Ishikawa (cell line): Measurements from ENCODE around the gene UGT2B17.

Source experiments
- CEBPB ChIP-seq: IDR thresholded peaks from 2 replicates; pipeline ENCODE4 v1.6.1; 2012
- CREB1 ChIP-seq: IDR thresholded peaks from 2 replicates; pipeline ENCODE4 v1.6.1; 2012; ENCODE audit warnings: low read depth
- EGR1 ChIP-seq: IDR thresholded peaks from 2 replicates; pipeline ENCODE4 v1.6.1; 2012
- EP300 ChIP-seq: IDR thresholded peaks from 2 replicates; pipeline ENCODE4 v1.6.1; 2012; ENCODE audit warnings: borderline replicate concordance
- FOXM1 ChIP-seq: IDR thresholded peaks from 2 replicates; pipeline ENCODE4 v1.6.1; 2012; ENCODE audit warnings: low read depth, borderline replicate concordance
- NFIC ChIP-seq: IDR thresholded peaks from 2 replicates; pipeline ENCODE4 v1.6.1; 2012
- RAD21 ChIP-seq: IDR thresholded peaks from 2 replicates; pipeline ENCODE4 v1.6.1; 2012; ENCODE audit warnings: low read depth
- TAF1 ChIP-seq: IDR thresholded peaks from 2 replicates; pipeline ENCODE4 v1.6.1; 2012; ENCODE audit warnings: low read depth, mild to moderate bottlenecking
- TCF12 ChIP-seq: IDR thresholded peaks from 2 replicates; pipeline ENCODE4 v1.6.1; 2012; ENCODE audit warnings: low read depth
- TEAD4 ChIP-seq: IDR thresholded peaks from 2 replicates; pipeline ENCODE4 v1.6.1; 2012
- YY1 ChIP-seq: IDR thresholded peaks from 2 replicates; pipeline ENCODE4 v1.6.1; 2012; ENCODE audit warnings: low read depth
- ZBTB7A ChIP-seq: IDR thresholded peaks from 2 replicates; pipeline ENCODE4 v1.6.1; 2012; ENCODE audit warnings: low read depth
- TF ChIP-seq, protein P1 (sequence below): IDR thresholded peaks from 2 replicates; pipeline ENCODE4 v1.6.1; 2012; ENCODE audit warnings: low read depth, mild to moderate bottlenecking
- TF ChIP-seq, protein P2 (sequence below): IDR thresholded peaks from 2 replicates; pipeline ENCODE4 v1.6.1; 2012
- TF ChIP-seq, protein P3 (sequence below): IDR thresholded peaks from 2 replicates; pipeline ENCODE4 v1.6.1; 2012

Gene UGT2B17

DNA sequence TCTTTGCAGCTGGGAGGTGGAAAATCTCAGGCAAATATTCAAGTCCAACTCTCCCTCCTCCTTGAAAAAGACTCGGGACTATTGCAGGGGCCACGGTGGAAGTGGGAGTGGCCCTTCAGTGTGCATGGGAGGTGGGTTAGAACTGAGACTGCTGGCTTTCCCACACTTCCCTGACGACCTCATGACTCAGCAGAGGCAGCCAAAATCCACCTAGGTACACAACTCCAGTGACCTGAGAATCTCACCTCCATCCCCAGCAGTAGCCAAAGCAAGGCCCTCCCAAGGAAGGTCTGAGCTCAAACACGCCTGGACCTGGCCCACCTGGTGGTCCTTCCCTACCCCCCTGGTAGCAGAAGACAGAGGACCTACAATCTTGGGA is 6.2 kb upstream of the UGT2B17 start:
- TF ChIP-seq CEBPB (no peak), EP300 (no peak), YY1 (no peak), TAF1 (no peak), EGR1 (no peak), TCF12 (no peak), RAD21 (no peak), NFIC (no peak), FOXM1 (no peak), TEAD4 (no peak), ZBTB7A (no peak), CREB1 (no peak)
- TF ChIP-seq, protein P1, sequence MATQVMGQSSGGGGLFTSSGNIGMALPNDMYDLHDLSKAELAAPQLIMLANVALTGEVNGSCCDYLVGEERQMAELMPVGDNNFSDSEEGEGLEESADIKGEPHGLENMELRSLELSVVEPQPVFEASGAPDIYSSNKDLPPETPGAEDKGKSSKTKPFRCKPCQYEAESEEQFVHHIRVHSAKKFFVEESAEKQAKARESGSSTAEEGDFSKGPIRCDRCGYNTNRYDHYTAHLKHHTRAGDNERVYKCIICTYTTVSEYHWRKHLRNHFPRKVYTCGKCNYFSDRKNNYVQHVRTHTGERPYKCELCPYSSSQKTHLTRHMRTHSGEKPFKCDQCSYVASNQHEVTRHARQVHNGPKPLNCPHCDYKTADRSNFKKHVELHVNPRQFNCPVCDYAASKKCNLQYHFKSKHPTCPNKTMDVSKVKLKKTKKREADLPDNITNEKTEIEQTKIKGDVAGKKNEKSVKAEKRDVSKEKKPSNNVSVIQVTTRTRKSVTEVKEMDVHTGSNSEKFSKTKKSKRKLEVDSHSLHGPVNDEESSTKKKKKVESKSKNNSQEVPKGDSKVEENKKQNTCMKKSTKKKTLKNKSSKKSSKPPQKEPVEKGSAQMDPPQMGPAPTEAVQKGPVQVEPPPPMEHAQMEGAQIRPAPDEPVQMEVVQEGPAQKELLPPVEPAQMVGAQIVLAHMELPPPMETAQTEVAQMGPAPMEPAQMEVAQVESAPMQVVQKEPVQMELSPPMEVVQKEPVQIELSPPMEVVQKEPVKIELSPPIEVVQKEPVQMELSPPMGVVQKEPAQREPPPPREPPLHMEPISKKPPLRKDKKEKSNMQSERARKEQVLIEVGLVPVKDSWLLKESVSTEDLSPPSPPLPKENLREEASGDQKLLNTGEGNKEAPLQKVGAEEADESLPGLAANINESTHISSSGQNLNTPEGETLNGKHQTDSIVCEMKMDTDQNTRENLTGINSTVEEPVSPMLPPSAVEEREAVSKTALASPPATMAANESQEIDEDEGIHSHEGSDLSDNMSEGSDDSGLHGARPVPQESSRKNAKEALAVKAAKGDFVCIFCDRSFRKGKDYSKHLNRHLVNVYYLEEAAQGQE = no peak
- TF ChIP-seq, protein P2, sequence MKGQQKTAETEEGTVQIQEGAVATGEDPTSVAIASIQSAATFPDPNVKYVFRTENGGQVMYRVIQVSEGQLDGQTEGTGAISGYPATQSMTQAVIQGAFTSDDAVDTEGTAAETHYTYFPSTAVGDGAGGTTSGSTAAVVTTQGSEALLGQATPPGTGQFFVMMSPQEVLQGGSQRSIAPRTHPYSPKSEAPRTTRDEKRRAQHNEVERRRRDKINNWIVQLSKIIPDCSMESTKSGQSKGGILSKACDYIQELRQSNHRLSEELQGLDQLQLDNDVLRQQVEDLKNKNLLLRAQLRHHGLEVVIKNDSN = no peak
- TF ChIP-seq, protein P3, sequence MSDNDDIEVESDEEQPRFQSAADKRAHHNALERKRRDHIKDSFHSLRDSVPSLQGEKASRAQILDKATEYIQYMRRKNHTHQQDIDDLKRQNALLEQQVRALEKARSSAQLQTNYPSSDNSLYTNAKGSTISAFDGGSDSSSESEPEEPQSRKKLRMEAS = no peak

- TF ChIP-seq TCF12 (no peak), EGR1 (no peak), FOXM1 (no peak), NFIC (no peak), RAD21 (no peak)
Observed at GRCh38 chr4:68581383-68582338, 5.5 kb upstream of the UGT2B17 start.

DNA sequence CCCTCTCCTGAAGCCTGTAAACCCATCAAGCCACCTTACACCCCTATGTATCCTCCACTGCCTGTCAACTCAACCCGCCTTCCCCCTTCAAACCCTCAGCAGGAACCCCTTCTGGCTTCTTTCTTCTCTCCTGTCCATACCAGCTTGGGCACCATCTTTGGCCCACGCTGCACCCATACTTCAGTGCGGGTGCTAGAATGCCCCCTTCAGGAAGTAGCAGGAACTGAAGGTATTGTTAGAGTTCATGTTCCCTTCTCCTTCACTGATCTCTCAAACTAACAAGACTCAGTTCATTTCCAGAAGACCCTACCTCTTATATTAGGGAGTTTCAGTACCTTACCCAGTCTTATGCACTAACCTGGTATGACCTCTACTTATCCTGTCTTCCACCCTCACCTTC is 1.5 kb upstream of the UGT2B17 start:
- TF ChIP-seq, protein P1 = no peak
- no peak for TF ChIP-seq YY1
- TF ChIP-seq ZBTB7A = no peak
- no peak for TF ChIP-seq EP300
- no peak for TF ChIP-seq RAD21
- TF ChIP-seq TCF12 = no peak
- no peak for TF ChIP-seq CEBPB
- no peak for TF ChIP-seq TEAD4

DNA sequence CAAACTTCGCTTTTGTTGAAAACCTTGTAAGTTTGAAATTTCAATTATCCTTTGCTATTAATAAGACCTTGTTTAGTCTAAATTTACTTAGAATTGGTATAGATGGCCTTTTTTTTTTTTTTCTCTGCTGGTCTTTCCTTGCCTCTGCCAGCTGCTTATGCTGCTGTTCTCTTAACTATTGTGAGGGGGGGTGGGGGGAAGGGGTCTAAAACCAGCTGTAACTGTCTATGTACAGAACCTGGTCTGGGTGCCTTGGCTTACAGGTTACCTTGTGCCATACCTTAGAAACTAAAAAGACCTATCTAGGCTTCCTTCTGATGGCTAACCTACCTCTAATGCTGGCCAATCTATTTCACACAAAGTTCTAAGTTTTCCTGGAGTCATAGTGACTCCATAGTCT is 1.0 kb downstream of the UGT2B17 start:
- no peak for TF ChIP-seq EGR1
- TF ChIP-seq NFIC = no peak
- no peak for TF ChIP-seq FOXM1
- TF ChIP-seq, protein P3 = no peak

GRCh38 chr4:68572653-68573170 is 3.4 kb downstream of the UGT2B17 start:
- no peak for TF ChIP-seq CREB1
- TF ChIP-seq, protein P3 = no peak
- no peak for TF ChIP-seq TAF1
- TF ChIP-seq TEAD4 = no peak
- TF ChIP-seq EGR1 = no peak
- TF ChIP-seq CEBPB = no peak

- TF ChIP-seq, protein P3 = no peak
- TF ChIP-seq CEBPB = no peak
- TF ChIP-seq, protein P1 = no peak
- no peak for TF ChIP-seq YY1
- no peak for TF ChIP-seq TEAD4
- no peak for TF ChIP-seq FOXM1
- no peak for TF ChIP-seq TCF12
- TF ChIP-seq, protein P2 = no peak
- TF ChIP-seq EGR1 = no peak
Observed at GRCh38 chr4:68570122-68570507, 6.0 kb downstream of the UGT2B17 start.
